ENCODE results near the gene AFG1L.

AFG1L gene

GRCh38 chr6:108253241-108253640, 41.6 kb upstream of the AFG1L start:
- Histone ChIP-seq H3K4me3 (ENCODE audit: low read length, poor library complexity, severe bottlenecking) (no peak overlapping the region), H2AFZ (ENCODE audit: low read length) (no peak overlapping the region), H3K4me2 (ENCODE audit: low read depth, low read length, poor library complexity, severe bottlenecking) (peak overlapping the region; percentile 6), H3K79me2 (ENCODE audit: insufficient read depth, low read length) (peaks cover 98% of the 10 kb centered on the region), H3K9me2 (replicated peaks; ENCODE audit: low read depth, low read length) (no peaks in the 10 kb centered on the region), H3K27me3 (ENCODE audit: insufficient read depth, low read length, poor library complexity, severe bottlenecking) (no peaks in the 10 kb centered on the region), H3F3A (ENCODE audit: low read depth) (no peaks in the 10 kb centered on the region), H3K9ac (ENCODE audit: low read depth, low read length, poor library complexity, severe bottlenecking) (no peak overlapping the region), H3K9me3 (ENCODE audit: insufficient read depth, low read depth, low read length) (no peaks in the 10 kb centered on the region), H3K4me1 (ENCODE audit: insufficient read depth, low read length, poor library complexity, severe bottlenecking) (peaks cover 65% of the 10 kb centered on the region), H4K20me1 (ENCODE audit: insufficient read depth, low read length, poor library complexity, severe bottlenecking) (peaks cover 83% of the 10 kb centered on the region), H3K36me3 (ENCODE audit: insufficient read depth, low read length) (no peaks in the 10 kb centered on the region)
- TF ChIP-seq EZH2phosphoT487 (IDR thresholded peaks at IDR 0.05; ENCODE audit: borderline replicate concordance): no peak
- TF ChIP-seq CTCF (conservative IDR thresholded peaks at IDR 0.05; ENCODE audit: low read length): no peak

GRCh38 chr6:108254433-108255410, 40.1 kb upstream of the AFG1L start:
- no peaks in the 10 kb centered on the region for H3F3A ChIP-seq (ENCODE audit: low read depth)
- peak overlapping the region; percentile 62 for H3K4me3 ChIP-seq (ENCODE audit: low read length, poor library complexity, severe bottlenecking)
- no peaks in the 10 kb centered on the region for H3K9me3 ChIP-seq (ENCODE audit: insufficient read depth, low read depth, low read length)
- no peak for TF ChIP-seq EZH2phosphoT487 (IDR thresholded peaks at IDR 0.05; ENCODE audit: borderline replicate concordance)
- TF ChIP-seq CTCF (conservative IDR thresholded peaks at IDR 0.05; ENCODE audit: low read length): no peak
- no peaks in the 10 kb centered on the region for H3K27me3 ChIP-seq (ENCODE audit: insufficient read depth, low read length, poor library complexity, severe bottlenecking)
- H3K9ac ChIP-seq (ENCODE audit: low read depth, low read length, poor library complexity, severe bottlenecking): no peak overlapping the region
- H3K79me2 ChIP-seq (ENCODE audit: insufficient read depth, low read length): peaks cover 100% of the 10 kb centered on the region
- peaks cover 67% of the 10 kb centered on the region for H3K4me1 ChIP-seq (ENCODE audit: insufficient read depth, low read length, poor library complexity, severe bottlenecking)
- H3K9me2 ChIP-seq (replicated peaks; ENCODE audit: low read depth, low read length): no peaks in the 10 kb centered on the region
- peak overlapping the region; percentile 90 for H3K4me2 ChIP-seq (ENCODE audit: low read depth, low read length, poor library complexity, severe bottlenecking)
- H3K36me3 ChIP-seq (ENCODE audit: insufficient read depth, low read length): no peaks in the 10 kb centered on the region
- no peak overlapping the region for H2AFZ ChIP-seq (ENCODE audit: low read length)
- peaks cover 80% of the 10 kb centered on the region for H4K20me1 ChIP-seq (ENCODE audit: insufficient read depth, low read length, poor library complexity, severe bottlenecking)

- Histone ChIP-seq H3F3A (ENCODE audit: low read depth) (no peaks in the 10 kb centered on the region), H3K4me3 (ENCODE audit: low read length, poor library complexity, severe bottlenecking) (peak overlapping the region; percentile 86), H3K9me3 (ENCODE audit: insufficient read depth, low read depth, low read length) (no peaks in the 10 kb centered on the region), H4K20me1 (ENCODE audit: insufficient read depth, low read length, poor library complexity, severe bottlenecking) (peaks cover 35% of the 10 kb centered on the region), H3K27me3 (ENCODE audit: insufficient read depth, low read length, poor library complexity, severe bottlenecking) (no peaks in the 10 kb centered on the region), H3K9me2 (replicated peaks; ENCODE audit: low read depth, low read length) (no peaks in the 10 kb centered on the region), H3K4me1 (ENCODE audit: insufficient read depth, low read length, poor library complexity, severe bottlenecking) (peaks cover 28% of the 10 kb centered on the region), H2AFZ (ENCODE audit: low read length) (peak overlapping the region; percentile 89), H3K36me3 (ENCODE audit: insufficient read depth, low read length) (no peaks in the 10 kb centered on the region), H3K79me2 (ENCODE audit: insufficient read depth, low read length) (peaks cover 55% of the 10 kb centered on the region), H3K4me2 (ENCODE audit: low read depth, low read length, poor library complexity, severe bottlenecking) (peak overlapping the region; percentile 90), H3K9ac (ENCODE audit: low read depth, low read length, poor library complexity, severe bottlenecking) (peak overlapping the region; percentile 95)
- TF ChIP-seq EZH2phosphoT487 (IDR thresholded peaks at IDR 0.05; ENCODE audit: borderline replicate concordance): no peak
Observed at GRCh38 chr6:108260126-108260808, 34.6 kb upstream of the AFG1L start.

Data from Loucy (cell line).